Prostate gland (tissue), 2 donors: ENCODE measurements around the gene IRS1. TPM values are rescaled to one million over a fixed set of nuclear protein-coding genes. Genes with fewer than 3 reads are reported as not detected.

Source experiments
- DNase-seq: peaks from one replicate; pipeline ENCODE4 v3.0.0-alpha.2; 2019; ENCODE audit warnings: low spot score
- H3K27ac ChIP-seq, 2 donors: fragments of 200-600 bp; sonication (generic); 2 replicates each; pipeline ENCODE4 v1.5.1; 2017 to 2019
- H3K27me3 ChIP-seq: fragments of 200-600 bp; sonication (generic); replicated peaks from 2 replicates; pipeline ENCODE4 v1.5.1; 2019; ENCODE audit not compliant: insufficient read depth
- H3K36me3 ChIP-seq, 2 donors: fragments of 200-600 bp; sonication (generic); 1 replicate in 1 of 2; 2 replicates in 1 of 2; pipeline versions ENCODE4 v1.5.1 to v1.8.1; 2017 to 2019
- H3K4me1 ChIP-seq: fragments of 200-600 bp; sonication (generic); replicated peaks from 2 replicates; pipeline ENCODE4 v1.5.1; 2019
- H3K4me3 ChIP-seq, 2 donors: fragments of 200-600 bp; sonication (generic); 2 replicates each; pipeline ENCODE4 v1.5.1; 2017 to 2019
- H3K9me3 ChIP-seq: fragments of 200-600 bp; sonication (generic); 2 replicates; pipeline ENCODE4 v1.5.1; 2017
- POLR2A ChIP-seq: fragments of 450-650 bp; IDR thresholded peaks from one replicate; pipeline ENCODE4 v1.6.1; 2016; ENCODE audit warnings: antibody characterized with exemption, mild to moderate bottlenecking
- POLR2AphosphoS5 ChIP-seq: sonication (generic); formaldehyde crosslinking; IDR thresholded peaks from one replicate; pipeline ENCODE4 v1.6.1; 2017; ENCODE audit warnings: antibody characterized with exemption
- WGBS: methylation state at CpG from one replicate; pipeline ENCODE4 v1.1.5; 2018; 5-methylcytosine and 5-hydroxymethylcytosine counted together
- intact Hi-C: fragments of 100-400 bp; cut with DNase I; formaldehyde crosslinking; loops from one replicate; pipeline ENCODE4 v1.14.2; 2022
- total RNA-seq, 2 donors: library from RNA; depleted of rRNA; stranded (reverse); fragments of >200 nt; gene quantifications; one replicate each; pipeline ENCODE4 v1.1.0, GENCODE V29; 2016
- TF ChIP-seq, protein P1 (sequence below), 4 experiments: fragments of 200-600 bp in 2 of 4; fragments of 450-650 bp in 2 of 4; sonication (generic) in 2 of 4; IDR thresholded peaks; 1 replicate in 3 of 4; 2 replicates in 1 of 4; pipeline ENCODE4 v1.5.1; 2016 to 2019; ENCODE audit warnings: antibody characterized with exemption in 4 of 4, mild to moderate bottlenecking in 2 of 4, moderate library complexity in 2 of 4

IRS1 gene
- total RNA-seq, 2 donors from 2014 or later = 37.6 to 40.6 TPM

DNA sequence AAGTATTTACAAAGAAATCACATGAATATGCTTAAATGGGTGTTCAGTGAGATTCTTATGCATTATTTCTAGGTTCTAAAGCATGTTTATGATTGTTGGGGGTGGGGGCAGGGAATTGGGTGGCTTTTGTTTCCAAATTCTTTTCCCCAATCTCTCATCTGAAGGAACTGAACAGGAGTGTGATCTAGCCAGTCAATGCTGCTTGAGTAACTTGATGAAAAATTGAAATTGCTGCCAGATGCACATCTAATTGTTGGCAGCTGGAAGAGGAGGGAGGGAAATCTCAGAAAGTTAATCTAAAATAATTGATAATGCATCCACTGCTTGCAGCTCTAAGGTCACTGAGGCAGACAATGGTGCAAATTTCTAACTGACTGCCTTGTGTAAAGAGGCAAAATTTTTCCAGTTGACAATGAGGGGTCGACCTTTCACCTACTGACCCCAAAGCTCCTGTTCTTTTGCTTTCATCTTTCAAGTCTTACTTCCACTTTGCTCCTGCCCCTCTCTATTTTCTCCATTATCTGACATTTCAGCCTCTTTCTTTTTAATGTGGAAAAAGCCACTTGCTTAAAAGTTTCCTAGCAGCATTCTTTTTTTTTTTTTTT is 53.3 kb downstream of the IRS1 start:
- TF ChIP-seq, protein P1, sequence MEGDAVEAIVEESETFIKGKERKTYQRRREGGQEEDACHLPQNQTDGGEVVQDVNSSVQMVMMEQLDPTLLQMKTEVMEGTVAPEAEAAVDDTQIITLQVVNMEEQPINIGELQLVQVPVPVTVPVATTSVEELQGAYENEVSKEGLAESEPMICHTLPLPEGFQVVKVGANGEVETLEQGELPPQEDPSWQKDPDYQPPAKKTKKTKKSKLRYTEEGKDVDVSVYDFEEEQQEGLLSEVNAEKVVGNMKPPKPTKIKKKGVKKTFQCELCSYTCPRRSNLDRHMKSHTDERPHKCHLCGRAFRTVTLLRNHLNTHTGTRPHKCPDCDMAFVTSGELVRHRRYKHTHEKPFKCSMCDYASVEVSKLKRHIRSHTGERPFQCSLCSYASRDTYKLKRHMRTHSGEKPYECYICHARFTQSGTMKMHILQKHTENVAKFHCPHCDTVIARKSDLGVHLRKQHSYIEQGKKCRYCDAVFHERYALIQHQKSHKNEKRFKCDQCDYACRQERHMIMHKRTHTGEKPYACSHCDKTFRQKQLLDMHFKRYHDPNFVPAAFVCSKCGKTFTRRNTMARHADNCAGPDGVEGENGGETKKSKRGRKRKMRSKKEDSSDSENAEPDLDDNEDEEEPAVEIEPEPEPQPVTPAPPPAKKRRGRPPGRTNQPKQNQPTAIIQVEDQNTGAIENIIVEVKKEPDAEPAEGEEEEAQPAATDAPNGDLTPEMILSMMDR (IDR thresholded peaks at IDR 0.05) = no peak
- TF ChIP-seq POLR2A (no peak), POLR2AphosphoS5 (no peak)
- no peak overlapping the region for H3K27ac ChIP-seq
- WGBS = 90% methylated on average over 1 of the region's 1 CpG
- intact Hi-C loops = no loop called here
- H3K4me1 ChIP-seq = peaks cover 3% of the 10 kb centered on the region
- H3K27me3 ChIP-seq = no peaks in the 10 kb centered on the region
- H3K4me3 ChIP-seq = no peak overlapping the region
- H3K9me3 ChIP-seq = no peaks in the 10 kb centered on the region
- H3K36me3 ChIP-seq = no peaks in the 10 kb centered on the region
- DNase-seq = no peak

DNA sequence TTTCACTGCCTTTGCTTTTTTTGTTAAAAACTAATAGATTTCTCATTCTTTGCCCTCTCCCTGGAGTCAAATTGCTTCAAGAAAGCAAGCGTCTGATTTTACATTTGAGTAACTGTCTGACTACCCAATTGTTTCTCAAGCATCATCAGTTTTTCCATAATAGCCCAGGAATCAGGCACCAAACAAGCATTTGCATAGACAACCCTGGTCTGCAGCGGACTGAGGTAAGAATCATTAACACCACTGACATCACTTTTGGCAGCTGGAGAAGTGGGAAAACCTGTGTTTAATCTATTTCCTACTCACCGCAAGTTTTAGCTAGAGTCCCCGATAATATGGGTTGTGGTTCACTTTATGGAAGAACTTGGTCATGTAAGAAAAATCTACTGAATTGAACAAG is 55.7 kb downstream of the IRS1 start:
- Histone ChIP-seq H3K36me3 (no peaks in the 10 kb centered on the region), H3K9me3 (no peaks in the 10 kb centered on the region), H3K4me1 (peaks cover 8% of the 10 kb centered on the region), H3K27ac (no peak overlapping the region), H3K27me3 (no peaks in the 10 kb centered on the region), H3K4me3 (no peak overlapping the region)
- WGBS = 70% methylated on average over 4 of the region's 4 CpGs
- no peak for DNase-seq
- TF ChIP-seq POLR2A (no peak), POLR2AphosphoS5 (no peak)
- TF ChIP-seq, protein P1 (IDR thresholded peaks at IDR 0.05) = no peak
- intact Hi-C loops = no loop called here

DNA sequence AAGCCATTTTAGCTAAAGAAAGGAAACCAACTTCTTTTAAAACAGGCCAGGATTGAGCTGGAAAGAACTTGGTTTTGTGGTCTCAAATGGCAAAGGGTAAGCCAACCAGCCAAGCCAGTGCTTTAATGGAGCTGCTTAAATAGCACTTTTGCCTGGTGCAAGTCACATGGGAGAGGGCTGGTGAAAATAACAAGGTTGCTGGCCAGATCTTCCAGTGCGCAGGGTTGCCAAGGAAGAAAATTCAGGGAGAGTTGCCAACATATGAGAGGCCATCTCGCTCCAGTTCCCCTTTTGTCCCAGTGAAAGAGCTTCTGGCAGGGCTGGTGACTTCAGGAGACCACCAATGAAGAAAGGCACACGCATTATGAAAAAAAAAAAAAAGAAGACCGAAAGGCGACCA is 57.3 kb downstream of the IRS1 start:
- intact Hi-C loops = no loop called here
- Histone ChIP-seq H3K27me3 (no peaks in the 10 kb centered on the region), H3K27ac (peak overlapping the region; percentile 58 to 61), H3K4me3 (no peak overlapping the region), H3K36me3 (no peaks in the 10 kb centered on the region), H3K4me1 (peaks cover 12% of the 10 kb centered on the region), H3K9me3 (no peaks in the 10 kb centered on the region)
- TF ChIP-seq POLR2AphosphoS5 (peak; percentile 65), POLR2A (no peak)
- DNase-seq = peak; percentile 47
- WGBS = 31% methylated on average over 5 of the region's 5 CpGs

DNA sequence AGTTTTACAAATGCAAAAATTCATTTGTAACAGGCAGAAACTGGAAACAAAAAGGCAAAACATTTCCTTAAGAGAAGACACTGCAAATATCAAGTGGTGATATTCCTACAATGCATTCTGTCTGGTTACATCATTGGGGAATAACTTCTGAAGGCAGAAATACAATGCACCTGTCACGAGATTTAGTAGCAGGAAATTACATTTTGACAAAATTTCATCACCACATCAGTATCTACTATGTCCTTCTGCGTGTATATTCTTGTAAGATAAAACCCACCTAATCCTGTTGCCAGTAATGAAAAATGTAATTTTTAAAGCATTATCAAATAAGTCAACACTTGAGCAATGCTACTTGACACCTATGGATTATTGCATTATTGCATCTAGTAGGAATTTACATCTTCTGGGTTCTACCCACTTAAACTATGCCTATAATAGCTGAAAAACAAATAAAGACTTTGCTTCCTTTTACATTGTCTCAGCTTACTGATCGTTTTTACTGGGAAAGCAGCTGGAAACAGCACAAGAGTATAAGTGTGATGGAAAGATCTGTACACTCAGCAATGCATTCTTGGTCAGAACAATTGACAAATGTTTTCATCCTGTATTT is 59.5 kb downstream of the IRS1 start:
- TF ChIP-seq, protein P1 (IDR thresholded peaks at IDR 0.05) = no peak
- no peak for TF ChIP-seq POLR2A
- TF ChIP-seq POLR2AphosphoS5 = no peak
- H3K27me3 ChIP-seq = no peaks in the 10 kb centered on the region
- no peak overlapping the region for H3K4me3 ChIP-seq
- intact Hi-C loops = no loop called here
- no peaks in the 10 kb centered on the region for H3K9me3 ChIP-seq
- H3K36me3 ChIP-seq = no peaks in the 10 kb centered on the region
- peaks cover 12% of the 10 kb centered on the region for H3K4me1 ChIP-seq
- WGBS = 28% methylated on average over 3 of the region's 3 CpGs
- peak overlapping the region; percentile 72 to 83 for H3K27ac ChIP-seq
- no peak for DNase-seq

DNA sequence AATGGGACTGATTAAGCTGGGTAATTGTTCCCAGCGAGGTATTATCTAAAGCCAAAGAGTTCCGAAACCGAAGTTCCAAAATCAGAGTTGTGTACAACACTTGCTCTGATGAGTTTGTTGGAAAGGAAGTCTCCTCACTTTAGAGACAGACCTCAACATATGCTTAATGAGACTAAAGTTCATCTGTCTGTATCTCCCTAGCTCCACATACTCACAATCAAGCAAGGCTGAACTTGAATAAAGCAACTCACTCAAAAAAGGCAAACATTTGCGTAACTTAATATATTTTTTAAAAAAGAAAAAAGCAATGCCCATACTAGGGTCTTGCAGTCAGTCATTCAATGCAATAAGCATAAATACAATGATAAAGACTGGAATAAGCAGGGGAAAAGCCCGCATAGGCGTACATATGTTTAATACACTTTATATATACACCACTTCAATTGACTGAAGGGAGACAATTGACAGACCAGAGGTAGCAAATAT is 60.0 kb downstream of the IRS1 start:
- TF ChIP-seq POLR2A (no peak), POLR2AphosphoS5 (no peak)
- TF ChIP-seq, protein P1 (IDR thresholded peaks at IDR 0.05) = no peak
- H3K4me1 ChIP-seq = peaks cover 12% of the 10 kb centered on the region
- no peak for DNase-seq
- H3K36me3 ChIP-seq = no peaks in the 10 kb centered on the region
- H3K27me3 ChIP-seq = no peaks in the 10 kb centered on the region
- intact Hi-C loops = no loop called here
- WGBS = 69% methylated on average over 6 of the region's 6 CpGs
- no peaks in the 10 kb centered on the region for H3K9me3 ChIP-seq
- H3K4me3 ChIP-seq = peak overlapping the region in 1 of 2 donors; percentile 2
- H3K27ac ChIP-seq = peak overlapping the region; percentile 72 to 83
